GF-D8 (cell line): Measurements from ENCODE around the gene MID1.
"Not testable (repeated sequence)": the region's sequence is repeated elsewhere in the genome, so short reads cannot be mapped to it uniquely, and the experiment has no call there.

ENCODE experiments used
- DNase-seq: peaks from one replicate; lab custom pipeline; 2025; lab: John Stamatoyannopoulos, UW

Gene MID1

GRCh38 chrX:10617186-10617998 lies 3.0 kb downstream of the MID1 start:
- DNase-seq, result no peak

- DNase-seq, result no peak
These were observed 4.2 kb downstream of the MID1 start for GRCh38 chrX:10615931-10616774.

GRCh38 chrX:10612215-10612614 lies 8.2 kb downstream of the MID1 start:
- DNase-seq, result no peak

- no peak for DNase-seq
These were observed 8.8 kb downstream of the MID1 start for GRCh38 chrX:10611441-10612090.

- no peak for DNase-seq
These were observed 12.3 kb downstream of the MID1 start for GRCh38 chrX:10608099-10608498.

GRCh38 chrX:10607233-10607632 lies 13.2 kb downstream of the MID1 start:
- DNase-seq, result no peak

GRCh38 chrX:10603612-10604011 lies 16.8 kb downstream of the MID1 start:
- no peak for DNase-seq

- no peak for DNase-seq
These were observed 17.7 kb downstream of the MID1 start for GRCh38 chrX:10602646-10603045.

GRCh38 chrX:10600479-10600878 lies 19.9 kb downstream of the MID1 start:
- DNase-seq, result no peak

GRCh38 chrX:10598540-10598939 lies 21.8 kb downstream of the MID1 start:
- no peak for DNase-seq

GRCh38 chrX:10597871-10598270 lies 22.5 kb downstream of the MID1 start:
- DNase-seq, result no peak

- DNase-seq, result no peak
These were observed 28.7 kb downstream of the MID1 start for GRCh38 chrX:10591363-10592335.

- DNase-seq, result not testable (repeated sequence)
These were observed 30.6 kb downstream of the MID1 start for GRCh38 chrX:10589787-10590186.

- DNase-seq, result no peak
These were observed 31.3 kb downstream of the MID1 start for GRCh38 chrX:10589098-10589497.

GRCh38 chrX:10584882-10585281 lies 35.5 kb downstream of the MID1 start:
- not testable (repeated sequence) for DNase-seq

GRCh38 chrX:10582945-10583344 lies 37.4 kb downstream of the MID1 start:
- no peak for DNase-seq

GRCh38 chrX:10582215-10582733 lies 38.1 kb downstream of the MID1 start:
- no peak for DNase-seq

- DNase-seq, result no peak
These were observed 41.0 kb downstream of the MID1 start for GRCh38 chrX:10579112-10580011.

- no peak for DNase-seq
These were observed 41.9 kb downstream of the MID1 start for GRCh38 chrX:10578527-10578926.

GRCh38 chrX:10577853-10578252 lies 42.5 kb downstream of the MID1 start:
- no peak for DNase-seq
